GM13976 (cell line): Measurements from ENCODE around the gene INSIG1.

Experiments used
- DNase-seq: peaks from one replicate; pipeline ENCODE4 v3.0.0; 2012; ENCODE audit warnings: low spot score
- CTCF ChIP-seq: IDR thresholded peaks from 2 replicates; pipeline ENCODE4 v1.5.1; 2012; ENCODE audit warnings: borderline replicate concordance, mild to moderate bottlenecking; ENCODE audit not compliant: insufficient read depth; ENCODE audit errors: extremely low read depth, missing control alignments, control extremely low read depth
- in situ Hi-C: fragments of 300-500 bp; cut with MboI; formaldehyde crosslinking; loops from one replicate; pipeline ENCODE4 v1.12.0; 2022; ENCODE audit warnings: low sequenced_read_pairs, mixed read lengths, inconsistent platforms; ENCODE audit not compliant: unreplicated experiment

INSIG1 gene

GRCh38 chr7:155344270-155344617 is 46.6 kb downstream of the INSIG1 start:
- in situ Hi-C loops, result loop anchor here (5.0 to 10.0 kb wide), 2 partner anchors 149 to 417 kb away; no protein-coding TSS in a partner anchor
- peak; percentile 77 for DNase-seq

GRCh38 chr7:155344618-155345433 is 47.1 kb downstream of the INSIG1 start:
- peak; percentile 91 for DNase-seq
- in situ Hi-C loops, result loop anchor here (5.0 to 10.0 kb wide), 2 partner anchors 150 to 418 kb away; no protein-coding TSS in a partner anchor
- TF ChIP-seq CTCF, result peak; percentile 84

More at GRCh38 chr7:155344270-155344617, 46.6 kb downstream of the INSIG1 start:
- no peak for TF ChIP-seq CTCF

- no peak for TF ChIP-seq CTCF
- DNase-seq, result no peak
- in situ Hi-C loops, result loop anchor here (10.0 kb wide), 1 partner anchor 151 kb away; no protein-coding TSS in a partner anchor
Measured at GRCh38 chr7:155345490-155345889, 47.8 kb downstream of the INSIG1 start.

GRCh38 chr7:155346285-155346684 is 48.6 kb downstream of the INSIG1 start:
- in situ Hi-C loops, result loop anchor here (10.0 kb wide), 1 partner anchor 151 kb away; no protein-coding TSS in a partner anchor
- no peak for TF ChIP-seq CTCF
- DNase-seq, result no peak

GRCh38 chr7:155348806-155349205 is 51.1 kb downstream of the INSIG1 start:
- in situ Hi-C loops, result loop anchor here (10.0 kb wide), 1 partner anchor 154 kb away; no protein-coding TSS in a partner anchor
- no peak for TF ChIP-seq CTCF

GRCh38 chr7:155349601-155350331 is 52.1 kb downstream of the INSIG1 start:
- TF ChIP-seq CTCF, result no peak
- in situ Hi-C loops, result loop anchor here (10.0 kb wide), 1 partner anchor 155 kb away; no protein-coding TSS in a partner anchor
- peak; percentile 62 for DNase-seq

More at GRCh38 chr7:155348806-155349205, 51.1 kb downstream of the INSIG1 start:
- DNase-seq, result no peak
